Tibial nerve (tissue), 4 donors: ENCODE results near the gene MYMK.

Experiments used
- EP300 ChIP-seq, 2 donors: sonication (generic); formaldehyde crosslinking; IDR thresholded peaks; one replicate each; pipeline ENCODE4 v1.6.1; 2017; ENCODE audit warnings: antibody characterized with exemption in 2 of 2, mild to moderate bottlenecking in 1 of 2
- POLR2A ChIP-seq, 2 donors: fragments of 450-650 bp; IDR thresholded peaks; one replicate each; pipeline ENCODE4 v1.6.1; 2017; ENCODE audit warnings: antibody characterized with exemption in 2 of 2, mild to moderate bottlenecking in 2 of 2, moderate library complexity in 2 of 2
- TF ChIP-seq, protein P1 (sequence below), 5 experiments: fragments of 200-600 bp in 3 of 5; fragments of 450-650 bp in 2 of 5; sonication (generic) in 3 of 5; IDR thresholded peaks; one replicate each; pipeline ENCODE4 v1.5.1; 2016 to 2019; ENCODE audit warnings: antibody characterized with exemption in 5 of 5, mild to moderate bottlenecking in 3 of 5, moderate library complexity in 2 of 5

DNA sequence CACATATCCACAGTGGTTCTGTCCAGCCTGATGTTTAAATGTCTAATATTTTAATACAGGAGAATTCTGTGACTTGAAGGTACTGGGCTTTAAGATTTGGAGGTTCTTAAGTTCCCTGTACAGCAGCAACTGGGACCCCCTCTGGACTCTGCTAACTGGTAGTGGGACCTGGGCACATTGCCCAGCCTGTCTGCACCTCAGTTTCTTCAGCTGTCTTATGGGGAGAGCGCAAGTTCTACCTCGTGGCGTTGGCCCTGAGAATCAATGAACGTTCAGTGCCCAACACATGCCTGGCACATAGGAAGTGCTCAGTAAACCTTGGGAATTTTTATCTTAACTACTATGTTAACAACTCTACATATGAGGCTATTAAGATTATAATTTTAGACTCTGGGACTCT, 47.3 kb downstream of the MYMK start:
- TF ChIP-seq, protein P1, sequence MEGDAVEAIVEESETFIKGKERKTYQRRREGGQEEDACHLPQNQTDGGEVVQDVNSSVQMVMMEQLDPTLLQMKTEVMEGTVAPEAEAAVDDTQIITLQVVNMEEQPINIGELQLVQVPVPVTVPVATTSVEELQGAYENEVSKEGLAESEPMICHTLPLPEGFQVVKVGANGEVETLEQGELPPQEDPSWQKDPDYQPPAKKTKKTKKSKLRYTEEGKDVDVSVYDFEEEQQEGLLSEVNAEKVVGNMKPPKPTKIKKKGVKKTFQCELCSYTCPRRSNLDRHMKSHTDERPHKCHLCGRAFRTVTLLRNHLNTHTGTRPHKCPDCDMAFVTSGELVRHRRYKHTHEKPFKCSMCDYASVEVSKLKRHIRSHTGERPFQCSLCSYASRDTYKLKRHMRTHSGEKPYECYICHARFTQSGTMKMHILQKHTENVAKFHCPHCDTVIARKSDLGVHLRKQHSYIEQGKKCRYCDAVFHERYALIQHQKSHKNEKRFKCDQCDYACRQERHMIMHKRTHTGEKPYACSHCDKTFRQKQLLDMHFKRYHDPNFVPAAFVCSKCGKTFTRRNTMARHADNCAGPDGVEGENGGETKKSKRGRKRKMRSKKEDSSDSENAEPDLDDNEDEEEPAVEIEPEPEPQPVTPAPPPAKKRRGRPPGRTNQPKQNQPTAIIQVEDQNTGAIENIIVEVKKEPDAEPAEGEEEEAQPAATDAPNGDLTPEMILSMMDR (IDR thresholded peaks at IDR 0.05) = no peak
- TF ChIP-seq EP300 (IDR thresholded peaks at IDR 0.05) (no peak), POLR2A (IDR thresholded peaks at IDR 0.05) (no peak)
